ENCODE results near the gene GPR108. TPM values are rescaled to one million over a fixed set of nuclear protein-coding genes. Genes with fewer than 3 reads are reported as not detected.

The GPR108 gene
- total and polyA plus RNA-seq, 2 of the 13 experiments (the other 11 are each of a cell fraction or from before 2014, with no cell fraction given): 36.4 to 63.0 TPM

GRCh38 chr19:6712231-6712630, 25.1 kb downstream of the GPR108 start (continued):
- TF ChIP-seq ISL2 (CRISPR knock-in tag; IDR thresholded peaks at IDR 0.05) (no peak), ZNF414 (CRISPR knock-in tag; IDR thresholded peaks at IDR 0.05) (no peak), RBFOX2 (IDR thresholded peaks at IDR 0.05; ENCODE audit: low read depth, low read length) (peak; percentile 80), ARID4A (CRISPR knock-in tag; IDR thresholded peaks at IDR 0.05; ENCODE audit: borderline replicate concordance) (0 out of 2 replicates have a peak, but pooled peaks have one; percentile 4), HES4 (CRISPR knock-in tag; IDR thresholded peaks at IDR 0.05; ENCODE audit: borderline replicate concordance) (no peak), HDAC2 (CRISPR knock-in tag; IDR thresholded peaks at IDR 0.05) (no peak), HOXA5 (CRISPR knock-in tag; IDR thresholded peaks at IDR 0.05) (no peak), THYN1 (CRISPR knock-in tag; IDR thresholded peaks at IDR 0.05; ENCODE audit: borderline replicate concordance, low read depth) (no peak), TCF7L2 (IDR thresholded peaks at IDR 0.05; ENCODE audit: low read depth, low read length) (no peak), NCOA5 (CRISPR knock-in tag; IDR thresholded peaks at IDR 0.05) (no peak), ZNF20 (CRISPR knock-in tag; IDR thresholded peaks at IDR 0.05) (no peak), ZFP36L1 (CRISPR knock-in tag; IDR thresholded peaks at IDR 0.05) (no peak), ZNF350 (CRISPR knock-in tag; IDR thresholded peaks at IDR 0.05; ENCODE audit: borderline replicate concordance, low read depth) (0 out of 2 replicates have a peak, but pooled peaks have one; percentile 49), FLYWCH1 (CRISPR knock-in tag; IDR thresholded peaks at IDR 0.05) (no peak), ZNF607 (CRISPR knock-in tag; IDR thresholded peaks at IDR 0.05; ENCODE audit: borderline replicate concordance) (no peak), KAT2B (IDR thresholded peaks at IDR 0.05; ENCODE audit: borderline replicate concordance, low read depth, low read length) (no peak), ZNF577 (CRISPR knock-in tag; IDR thresholded peaks at IDR 0.05; ENCODE audit: borderline replicate concordance, low read depth) (no peak), BRD4 (CRISPR knock-in tag; IDR thresholded peaks at IDR 0.05) (no peak), ZC3H13 (CRISPR knock-in tag; IDR thresholded peaks at IDR 0.05) (0 out of 2 replicates have a peak, but pooled peaks have one; percentile 30), TFE3 (CRISPR knock-in tag; IDR thresholded peaks at IDR 0.05) (no peak), ATF6 (CRISPR knock-in tag; conservative IDR thresholded peaks at IDR 0.05) (no peak), TBL1XR1 (IDR thresholded peaks at IDR 0.05; ENCODE audit: borderline replicate concordance, low read length, partially characterized antibody) (no peak), ZNF160 (CRISPR knock-in tag; IDR thresholded peaks at IDR 0.05) (no peak), KDM5A (IDR thresholded peaks at IDR 0.05; ENCODE audit: borderline replicate concordance, low read length) (no peak)
